22Rv1 (cell line): ENCODE measurements around the gene METAP1.

ENCODE experiments used
- H3K27ac ChIP-seq: fragments of 450-650 bp; 2 replicates; pipeline ENCODE4 v1.5.1; 2017
- CTCF ChIP-seq: fragments of 450-650 bp; IDR thresholded peaks from 2 replicates; pipeline ENCODE4 v1.5.1; 2017; ENCODE audit warnings: mild to moderate bottlenecking
- ZFX ChIP-seq: fragments of 450-650 bp; IDR thresholded peaks from 2 replicates; pipeline ENCODE4 v1.6.1; 2017; ENCODE audit warnings: antibody characterized with exemption, borderline replicate concordance

The METAP1 gene

GRCh38 chr4:99029018-99029735 is 33.7 kb downstream of the METAP1 start:
- no peak for TF ChIP-seq CTCF
- TF ChIP-seq ZFX: no peak
- H3K27ac ChIP-seq: no peak overlapping the region

- H3K27ac ChIP-seq: no peak overlapping the region
- no peak for TF ChIP-seq CTCF
- no peak for TF ChIP-seq ZFX
Measured at GRCh38 chr4:99029852-99030251, 34.3 kb downstream of the METAP1 start.

- H3K27ac ChIP-seq: no peak overlapping the region
- TF ChIP-seq CTCF (no peak), ZFX (no peak)
Measured at GRCh38 chr4:99033956-99034355, 38.4 kb downstream of the METAP1 start.

- TF ChIP-seq ZFX: no peak
- no peak for TF ChIP-seq CTCF
- H3K27ac ChIP-seq: no peak overlapping the region
Measured at GRCh38 chr4:99038213-99038612, 42.7 kb downstream of the METAP1 start.

- TF ChIP-seq ZFX (no peak), CTCF (no peak)
- no peak overlapping the region for H3K27ac ChIP-seq
Measured at GRCh38 chr4:99043346-99043745, 47.8 kb downstream of the METAP1 start.

- no peak overlapping the region for H3K27ac ChIP-seq
- TF ChIP-seq ZFX (no peak), CTCF (no peak)
Measured at GRCh38 chr4:99047710-99048109, 52.2 kb downstream of the METAP1 start.

GRCh38 chr4:99052902-99053301 is 57.4 kb downstream of the METAP1 start:
- TF ChIP-seq ZFX: no peak
- no peak for TF ChIP-seq CTCF

More at GRCh38 chr4:99052902-99053301, 57.4 kb downstream of the METAP1 start:
- no peak overlapping the region for H3K27ac ChIP-seq
